GM19099 (cell line): Measurements from ENCODE around the gene NTMT1.

Source experiments
- POLR2A ChIP-seq: IDR thresholded peaks from 3 replicates; pipeline ENCODE4 v1.6.1; 2011; ENCODE audit warnings: low read depth; ENCODE audit not compliant: insufficient read length; ENCODE audit errors: extremely low read depth

Gene NTMT1

DNA sequence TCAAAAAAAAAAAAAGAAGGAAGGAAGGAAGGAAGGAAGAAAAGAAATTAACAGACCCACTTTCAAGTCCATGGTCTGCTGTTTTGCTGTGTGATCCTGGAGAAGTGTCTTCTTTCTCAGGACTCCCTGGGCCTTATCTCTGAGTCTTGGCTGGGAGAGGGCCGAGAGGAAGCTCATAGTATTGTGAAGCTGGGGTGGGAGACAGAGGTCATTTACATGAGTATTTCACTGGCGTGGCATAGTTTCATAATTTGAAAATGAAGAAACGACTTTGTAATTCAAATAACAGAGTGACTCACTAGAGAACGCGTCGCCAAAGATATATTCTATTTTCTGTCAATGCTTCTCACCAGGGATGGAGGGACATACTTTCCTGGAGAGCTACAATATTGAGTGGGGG, 2.6 kb upstream of the NTMT1 start:
- TF ChIP-seq POLR2A: no peak

DNA sequence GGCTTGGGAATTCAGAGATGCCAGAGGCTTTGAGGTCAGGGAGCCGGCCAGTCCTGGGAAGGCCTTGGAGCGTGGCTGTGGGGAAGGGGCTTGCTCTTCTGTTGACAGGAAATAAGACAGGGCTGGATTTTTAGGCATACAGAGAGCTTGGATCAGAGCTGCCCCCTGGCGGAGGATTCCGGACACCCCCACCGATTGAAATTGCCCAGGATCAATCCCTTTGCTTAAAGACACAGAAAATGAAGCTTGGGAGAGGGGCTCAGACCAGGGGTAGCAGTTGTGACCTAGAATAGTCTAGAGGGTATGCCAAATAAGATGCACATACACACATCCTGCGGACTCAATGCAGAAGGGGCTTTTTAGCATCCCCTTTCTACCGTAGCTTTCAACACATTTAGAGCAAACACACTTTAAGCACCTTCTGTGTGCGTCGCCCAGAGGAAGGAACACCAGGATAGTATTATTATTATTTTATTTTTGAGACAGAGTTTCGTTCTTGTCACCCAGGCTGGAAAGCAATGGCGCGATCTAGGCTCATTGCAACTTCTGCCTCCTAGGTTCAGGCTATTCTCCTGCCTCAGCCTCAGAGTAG, 1.7 kb upstream of the NTMT1 start:
- no peak for TF ChIP-seq POLR2A

DNA sequence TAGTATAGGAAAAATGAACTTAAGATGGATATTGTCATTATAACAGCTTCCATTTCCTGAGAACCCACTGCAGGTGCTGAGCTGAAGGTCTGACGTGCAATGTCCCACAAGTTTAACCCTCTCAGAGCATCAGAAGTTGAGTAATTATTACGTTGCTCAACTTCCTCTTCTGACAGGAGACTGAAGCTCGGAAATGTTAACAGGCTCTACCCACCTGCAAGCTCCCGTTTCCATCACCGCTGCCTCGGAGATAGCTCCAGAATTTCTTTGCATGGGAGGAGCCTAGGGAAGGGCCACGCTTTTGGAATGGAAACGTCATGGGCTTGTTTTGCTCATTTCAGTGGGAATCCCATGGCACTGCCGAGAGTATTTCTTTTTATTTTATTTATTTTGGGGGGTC, 1.0 kb upstream of the NTMT1 start:
- no peak for TF ChIP-seq POLR2A

DNA sequence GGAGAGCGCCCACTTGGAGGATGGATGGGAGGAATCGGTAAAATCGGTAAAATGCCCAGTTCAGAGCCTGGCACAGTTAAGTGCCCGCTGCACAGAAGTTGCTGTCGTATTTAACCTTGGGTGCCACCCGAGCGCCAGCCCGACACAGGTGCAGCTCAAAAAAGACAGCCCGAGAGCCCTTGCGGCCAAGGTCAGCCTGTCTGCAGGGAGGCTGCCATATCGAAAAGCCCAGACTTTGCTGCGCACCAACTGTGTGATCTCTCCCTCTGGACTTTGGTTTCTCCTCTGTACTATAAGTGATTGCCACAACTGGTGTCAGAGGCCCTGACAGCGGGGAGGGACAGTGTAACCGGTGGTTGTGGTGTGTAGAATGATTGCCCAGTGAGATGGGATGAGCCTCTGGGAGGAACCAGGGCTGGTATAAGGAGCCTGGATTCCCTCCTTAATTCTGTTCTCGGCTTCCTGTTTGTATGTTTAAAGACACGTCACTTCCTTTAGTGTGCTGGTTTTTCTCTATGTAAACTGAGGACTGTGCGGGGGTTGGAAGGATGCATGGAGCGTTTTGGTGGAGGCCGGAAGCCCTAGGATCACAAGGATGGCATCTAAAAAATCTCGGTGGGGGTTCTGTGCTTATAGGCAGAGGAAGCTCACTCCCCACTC, 792 bp downstream of the NTMT1 start:
- no peak for TF ChIP-seq POLR2A

DNA sequence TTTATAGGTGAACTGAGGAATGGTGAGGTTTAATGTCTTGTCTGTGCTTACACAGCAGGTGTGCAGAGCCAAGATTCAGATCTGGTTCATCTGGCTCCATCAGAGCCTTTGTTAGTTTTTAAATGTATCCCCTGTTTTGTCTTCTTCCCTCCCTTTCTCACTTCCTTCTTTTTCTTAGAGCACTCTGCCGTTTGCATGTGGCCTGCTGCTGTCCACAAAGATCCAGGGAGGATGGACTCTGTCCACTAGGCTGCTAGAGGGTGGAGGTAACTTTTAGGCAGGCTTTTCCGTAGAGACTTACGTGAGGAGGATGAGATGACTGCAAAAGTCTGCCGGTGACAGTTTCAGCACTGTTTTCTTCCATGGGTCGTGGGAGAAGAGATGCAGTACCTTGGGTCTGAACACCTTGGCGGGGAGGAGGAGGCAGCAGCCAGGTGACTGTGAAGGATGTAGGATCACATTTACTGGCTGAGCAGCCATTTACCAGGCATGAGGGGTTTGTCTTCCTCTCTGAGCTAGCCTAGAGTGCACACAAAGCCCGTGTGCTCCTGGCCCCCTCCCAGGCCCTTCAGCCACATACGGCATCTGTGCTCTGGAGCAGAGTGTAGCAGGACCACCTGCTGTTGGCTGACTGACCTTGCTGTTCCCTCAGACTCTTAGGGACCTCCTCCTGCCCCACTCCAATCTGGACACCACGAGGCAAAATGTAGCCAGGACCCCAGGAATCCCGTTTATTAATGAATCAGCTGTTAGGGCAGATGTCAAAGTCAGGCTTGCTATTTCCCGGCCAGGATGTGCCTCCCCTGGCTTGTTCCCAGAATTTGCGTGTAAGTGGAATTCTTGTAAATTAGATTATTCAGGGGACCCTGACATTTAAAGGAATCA, 1.8 kb downstream of the NTMT1 start:
- no peak for TF ChIP-seq POLR2A

DNA sequence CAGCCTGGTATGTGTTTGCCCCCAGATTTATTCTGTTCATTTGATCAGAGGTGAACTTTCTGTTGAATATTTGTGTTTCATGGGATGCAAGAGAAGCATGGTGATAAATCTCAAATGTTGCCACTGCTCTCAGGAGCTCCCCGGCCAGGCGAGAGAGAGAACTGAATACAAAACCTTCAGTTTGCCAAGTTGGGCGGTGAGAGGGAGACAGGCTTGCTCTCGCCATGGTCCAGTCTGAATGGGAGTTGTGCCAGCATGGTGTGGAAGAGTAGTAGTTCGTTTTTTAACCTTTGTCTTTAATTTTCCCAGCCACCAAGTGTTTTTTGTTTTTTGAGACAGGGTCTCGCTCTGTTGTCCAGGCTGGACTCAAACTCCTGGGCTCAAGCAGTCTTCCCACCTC, 2.7 kb downstream of the NTMT1 start:
- TF ChIP-seq POLR2A: no peak

DNA sequence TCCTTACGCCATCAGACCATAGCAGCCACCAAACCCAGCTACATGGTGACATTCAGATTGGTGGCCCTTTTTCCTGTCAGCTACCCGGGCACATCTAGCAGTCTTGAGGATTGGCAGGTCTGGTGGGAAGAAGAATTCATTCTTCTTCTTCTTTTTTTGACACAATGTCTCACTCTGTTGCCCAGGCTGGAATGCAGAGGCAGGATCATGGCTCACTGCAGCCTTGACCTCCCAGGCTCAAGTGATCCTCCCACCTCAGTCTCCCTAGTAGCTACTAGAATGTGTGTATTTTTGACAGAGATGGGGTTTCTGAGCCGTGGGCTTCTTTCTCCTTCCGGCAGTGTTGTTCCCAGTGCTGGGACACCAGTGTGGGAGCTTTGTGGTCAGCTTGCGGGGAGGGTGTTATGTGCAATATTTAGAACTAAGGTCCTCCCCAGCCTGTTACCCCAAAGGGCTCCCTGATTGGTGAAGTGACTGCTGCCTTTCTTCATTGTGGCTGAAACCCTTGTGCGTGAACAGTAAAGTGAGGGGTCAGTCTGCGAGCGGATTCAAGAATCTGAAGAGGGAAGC, 3.4 kb downstream of the NTMT1 start:
- no peak for TF ChIP-seq POLR2A

DNA sequence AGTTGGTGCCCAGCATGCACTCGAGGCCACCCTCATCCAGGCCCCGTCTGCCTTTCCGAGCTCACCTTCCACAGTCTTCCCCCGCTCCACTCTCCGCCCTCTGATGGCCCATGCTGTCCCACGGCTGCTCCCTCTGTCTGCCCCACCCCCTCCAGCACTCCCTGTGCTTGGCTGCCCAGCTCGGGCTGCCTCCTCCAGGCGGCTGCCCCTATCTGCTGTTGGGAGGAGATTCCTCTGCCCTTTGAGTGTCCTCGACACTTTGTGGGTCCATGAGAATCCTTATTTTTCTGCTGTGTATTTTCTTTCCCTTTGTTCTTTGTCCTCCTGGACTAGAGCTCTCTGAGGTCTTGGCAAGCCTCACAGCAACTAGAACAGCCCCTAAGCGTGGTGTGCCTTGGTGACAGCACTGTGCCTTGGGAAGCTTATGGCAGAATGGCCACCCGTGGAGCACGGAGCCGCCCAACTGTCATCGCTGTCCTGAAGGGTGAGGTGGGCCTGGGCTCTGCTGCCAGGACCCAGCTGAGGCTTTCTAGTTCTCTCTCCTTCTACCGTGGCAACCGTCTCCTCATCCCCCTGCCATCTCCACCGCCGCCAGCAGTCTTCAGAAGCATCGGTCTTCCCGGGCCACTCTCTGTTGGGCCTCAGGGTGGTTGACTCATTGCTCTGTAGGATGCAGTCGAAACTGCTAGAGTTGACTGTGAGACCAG, 5.2 kb downstream of the NTMT1 start:
- no peak for TF ChIP-seq POLR2A

DNA sequence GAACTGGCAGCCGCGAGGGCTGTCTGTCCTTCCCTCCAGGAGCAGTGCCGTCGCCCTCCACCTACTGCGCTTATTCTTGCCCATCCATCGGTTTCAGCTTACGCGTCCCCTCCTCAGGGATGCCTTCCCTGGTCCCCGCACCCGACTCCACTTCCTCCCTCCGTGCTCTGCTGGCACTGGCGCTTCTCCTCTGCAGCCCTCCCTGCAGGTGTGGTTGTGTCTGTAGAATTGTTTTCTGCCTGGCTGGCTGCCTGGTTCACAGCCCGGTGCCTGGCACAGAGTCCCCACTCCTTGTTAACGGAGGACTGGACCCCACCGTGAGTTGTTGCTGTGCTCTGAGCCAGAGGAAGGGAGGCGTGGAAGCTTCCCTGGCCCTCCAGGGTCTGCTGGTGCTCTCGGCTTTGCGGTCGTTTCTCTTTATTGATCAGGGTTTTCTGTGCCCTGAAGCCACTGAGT, 5.7 kb downstream of the NTMT1 start:
- TF ChIP-seq POLR2A: no peak

DNA sequence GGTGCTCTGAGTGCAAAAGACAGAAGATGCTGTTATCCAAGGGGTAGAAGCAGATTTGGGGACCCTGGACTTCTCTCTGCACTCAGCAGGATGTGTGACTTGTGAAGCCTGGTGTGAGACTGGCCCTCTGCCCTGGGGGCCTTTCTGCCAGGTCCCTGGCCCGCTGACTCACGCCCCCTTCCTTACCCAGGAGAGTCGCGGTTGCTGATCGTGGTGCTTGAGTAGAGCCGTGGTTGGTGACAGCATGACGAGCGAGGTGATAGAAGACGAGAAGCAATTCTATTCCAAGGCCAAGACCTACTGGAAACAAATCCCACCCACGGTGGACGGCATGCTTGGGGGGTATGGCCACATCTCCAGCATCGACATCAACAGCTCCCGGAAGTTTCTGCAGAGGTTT, 6.5 kb downstream of the NTMT1 start:
- TF ChIP-seq POLR2A: no peak

DNA sequence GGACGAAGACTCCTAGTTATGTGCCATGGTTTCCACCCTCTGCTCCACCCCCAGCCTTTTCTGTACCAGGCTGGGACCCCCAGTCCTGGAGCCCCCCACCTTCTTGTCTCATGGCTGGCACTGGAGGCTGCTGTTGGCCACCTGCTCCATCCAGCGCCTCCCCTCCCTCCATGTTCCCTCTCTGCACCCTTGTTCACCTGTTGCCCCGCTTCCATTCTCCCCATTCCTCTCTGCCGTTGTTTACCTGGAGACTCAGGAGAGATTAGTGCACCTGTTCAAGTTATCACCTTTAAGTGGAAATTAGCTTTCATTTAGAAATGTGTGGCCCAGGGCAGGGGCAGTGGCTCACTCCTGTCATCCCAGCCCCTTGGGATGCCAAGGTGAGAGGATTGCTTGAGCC, 7.2 kb downstream of the NTMT1 start:
- no peak for TF ChIP-seq POLR2A

DNA sequence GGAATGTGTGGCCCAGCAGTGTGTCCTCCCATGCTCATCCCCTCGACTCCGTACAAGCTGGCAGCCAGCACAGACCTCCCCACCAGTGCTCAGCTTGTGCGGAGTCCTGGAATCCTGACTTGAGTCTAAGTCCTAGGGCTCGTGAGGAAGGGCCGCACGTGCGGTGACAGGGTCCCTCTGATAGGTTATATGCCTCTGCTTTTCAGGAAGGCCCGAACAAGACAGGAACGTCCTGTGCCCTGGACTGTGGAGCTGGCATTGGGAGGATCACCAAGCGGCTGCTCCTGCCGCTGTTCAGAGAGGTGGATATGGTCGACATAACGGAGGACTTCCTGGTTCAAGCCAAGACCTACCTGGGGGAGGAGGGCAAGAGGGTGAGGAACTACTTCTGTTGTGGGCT, 7.9 kb downstream of the NTMT1 start:
- TF ChIP-seq POLR2A: no peak

DNA sequence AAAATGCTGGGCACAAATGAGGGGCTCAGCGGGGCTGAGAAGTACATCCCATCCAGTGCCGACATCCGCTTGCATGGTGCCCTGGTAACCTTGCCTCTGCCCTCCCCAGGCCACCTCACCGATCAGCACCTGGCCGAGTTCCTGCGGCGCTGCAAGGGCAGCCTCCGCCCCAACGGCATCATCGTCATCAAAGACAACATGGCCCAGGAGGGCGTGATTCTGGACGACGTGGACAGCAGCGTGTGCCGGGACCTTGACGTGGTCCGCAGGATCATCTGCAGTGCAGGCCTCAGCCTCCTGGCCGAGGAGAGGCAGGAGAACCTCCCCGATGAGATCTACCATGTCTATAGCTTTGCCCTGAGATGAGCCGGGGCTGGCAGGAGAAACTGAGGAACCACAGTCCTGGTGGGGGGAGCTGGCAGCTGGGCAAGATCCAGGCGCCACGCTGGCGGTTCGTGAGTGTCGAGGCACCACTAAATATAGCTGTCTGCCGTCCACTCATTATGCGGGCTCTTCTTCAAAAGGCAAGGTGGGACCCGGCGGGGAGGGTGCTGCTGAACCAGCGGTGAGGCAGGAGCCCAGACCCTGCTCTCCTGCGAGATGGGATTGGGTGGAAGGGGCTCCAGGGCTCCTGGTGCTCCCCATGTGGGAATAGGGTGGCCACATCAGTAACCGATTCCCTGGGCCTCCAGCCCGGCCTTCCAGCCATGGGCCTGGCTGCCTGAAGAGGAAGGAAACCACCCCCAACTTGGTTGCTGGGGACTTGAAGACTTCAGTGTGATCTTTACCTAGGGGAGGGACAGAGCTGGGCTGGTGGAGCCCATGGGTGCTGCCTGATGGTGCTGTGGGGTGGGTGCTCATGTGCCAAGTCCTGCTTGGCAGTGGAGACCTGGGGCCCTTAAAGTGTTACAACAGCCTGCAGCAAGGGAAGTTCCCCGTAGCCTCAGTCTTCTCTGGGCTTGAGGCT, 9.4 kb downstream of the NTMT1 start:
- TF ChIP-seq POLR2A: no peak

DNA sequence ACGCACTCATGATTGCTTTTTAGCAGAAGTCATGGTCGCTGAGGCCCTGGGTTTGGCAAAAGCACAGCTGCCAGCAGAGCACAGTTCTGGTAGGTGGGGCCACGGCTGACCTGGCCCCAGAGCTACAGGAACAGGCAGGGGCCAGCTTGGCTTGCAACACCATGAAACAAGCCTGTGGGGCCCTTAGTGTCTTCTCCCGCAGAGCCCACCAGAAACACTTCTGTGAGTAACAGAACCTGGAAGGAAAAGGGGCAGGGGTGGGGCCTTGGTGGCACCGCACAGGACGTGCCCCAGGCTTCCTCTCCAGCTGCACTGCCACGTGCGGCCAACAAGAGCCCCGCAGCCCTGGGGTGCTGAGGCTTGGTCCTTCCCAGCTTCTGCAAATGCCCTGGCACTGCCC, 11.1 kb downstream of the NTMT1 start:
- no peak for TF ChIP-seq POLR2A
